OCI-LY7 (cell line): ENCODE results near the gene TSSK6. TPM values are rescaled to one million over a fixed set of nuclear protein-coding genes. Genes with fewer than 3 reads are reported as not detected.

Experiments used
- BruUV-seq: library from RNA; stranded (reverse); fragments of 400-500 nt; replicated peaks from 2 replicates; lab custom pipeline; 2021; lab: Mats Ljungman, UMichigan
- CTCF ChIA-PET: fragments of 300-600 bp; sonication (Branson Sonifier 250); formaldehyde crosslinking; loops from one replicate; lab custom pipeline; 2022; ENCODE audit warnings: antibody characterized with exemption; ENCODE audit not compliant: unreplicated experiment; lab: Charles Lee
- POLR2A ChIA-PET: fragments of 300-600 bp; sonication (Branson Sonifier 250); formaldehyde crosslinking; loops from one replicate; lab custom pipeline; 2022; ENCODE audit warnings: antibody characterized with exemption; lab: Charles Lee
- DNase-seq: peaks from one replicate; pipeline ENCODE4 v3.0.0-alpha.2; 2015; ENCODE audit warnings: low spot score
- H2AFZ ChIP-seq: fragments of 200-600 bp; sonication (generic), shearing (Covaris generic); 2 replicates; pipeline ENCODE4 v1.6.1; 2014; ENCODE audit warnings: mild to moderate bottlenecking, antibody characterized with exemption, low read length, moderate library complexity
- H3K27ac ChIP-seq: fragments of 200-600 bp; sonication (generic); 2 replicates; pipeline ENCODE4 v1.5.1; 2014; ENCODE audit warnings: mixed run types, low read depth, mild to moderate bottlenecking, moderate library complexity, low read length, inconsistent platforms; ENCODE audit not compliant: poor library complexity, severe bottlenecking
- H3K36me3 ChIP-seq: fragments of 200-600 bp; sonication (generic); 2 replicates; pipeline ENCODE4 v1.6.1; 2014; ENCODE audit warnings: mild to moderate bottlenecking, antibody characterized with exemption, low read length, moderate library complexity, mixed read lengths; ENCODE audit not compliant: insufficient read depth
- H3K4me1 ChIP-seq: fragments of 200-600 bp; sonication (generic); 2 replicates; pipeline ENCODE4 v1.5.1; 2014; ENCODE audit warnings: mild to moderate bottlenecking, low read length; ENCODE audit not compliant: insufficient read depth, poor library complexity, severe bottlenecking
- H3K4me2 ChIP-seq: fragments of 200-600 bp; sonication (generic); 2 replicates; pipeline ENCODE4 v1.6.1; 2014; ENCODE audit warnings: mild to moderate bottlenecking, low read length
- H3K4me3 ChIP-seq: fragments of 200-600 bp; sonication (generic); 2 replicates; pipeline ENCODE4 v1.5.1; 2014; ENCODE audit warnings: mild to moderate bottlenecking, low read depth, low read length; ENCODE audit not compliant: poor library complexity, severe bottlenecking
- H3K79me2 ChIP-seq: fragments of 200-600 bp; sonication (generic); 2 replicates; pipeline ENCODE4 v1.6.1; 2016; ENCODE audit warnings: low read depth, mild to moderate bottlenecking, low read length, moderate library complexity, mixed read lengths; ENCODE audit not compliant: insufficient read depth
- H3K9me2 ChIP-seq: fragments of 200-600 bp; sonication (generic); 2 replicates; pipeline ENCODE4 v1.6.1; 2016; ENCODE audit warnings: mild to moderate bottlenecking, low read length, mixed read lengths; ENCODE audit not compliant: insufficient read depth
- H3K9me3 ChIP-seq: fragments of 200-600 bp; sonication (generic); 2 replicates; pipeline ENCODE4 v1.6.1; 2014; ENCODE audit warnings: mild to moderate bottlenecking, mixed run types, low read length, mixed read lengths
- H4K20me1 ChIP-seq: fragments of 200-600 bp; sonication (generic); 2 replicates; pipeline ENCODE4 v1.6.1; 2014; ENCODE audit warnings: mild to moderate bottlenecking, antibody characterized with exemption, low read length, moderate library complexity, mixed read lengths; ENCODE audit not compliant: insufficient read depth
- EZH2phosphoT487 ChIP-seq: fragments of 200-600 bp; sonication (generic); IDR thresholded peaks from 2 replicates; pipeline ENCODE4 v1.6.1; 2018; ENCODE audit warnings: low read depth, borderline replicate concordance, mild to moderate bottlenecking, mixed run types, antibody characterized with exemption, low read length, moderate library complexity, mixed read lengths
- intact Hi-C: fragments of 100-400 bp; cut with micrococcal nuclease; formaldehyde crosslinking; loops from one replicate; pipeline ENCODE4 v1.10.0; 2022; ENCODE audit not compliant: unreplicated experiment
- total RNA-seq, 2 experiments: library from RNA; depleted of rRNA in 1 of 2; stranded (reverse); fragments of >200 nt in 1 of 2; shearing (Covaris generic) in 1 of 2; gene quantifications; 2 replicates each; pipeline ENCODE4 v1.2.3, GENCODE V29; 2014 to 2022
- TF ChIP-seq, protein P1 (sequence below): fragments of 200-600 bp; sonication (generic); conservative IDR thresholded peaks from 2 replicates; pipeline ENCODE4 v1.5.1; 2014; ENCODE audit warnings: mild to moderate bottlenecking, antibody characterized with exemption, low read length, moderate library complexity, mixed read lengths

The TSSK6 gene
- total RNA-seq, 2 experiments from 2014 or later = 6.4 to 10.5 TPM

DNA sequence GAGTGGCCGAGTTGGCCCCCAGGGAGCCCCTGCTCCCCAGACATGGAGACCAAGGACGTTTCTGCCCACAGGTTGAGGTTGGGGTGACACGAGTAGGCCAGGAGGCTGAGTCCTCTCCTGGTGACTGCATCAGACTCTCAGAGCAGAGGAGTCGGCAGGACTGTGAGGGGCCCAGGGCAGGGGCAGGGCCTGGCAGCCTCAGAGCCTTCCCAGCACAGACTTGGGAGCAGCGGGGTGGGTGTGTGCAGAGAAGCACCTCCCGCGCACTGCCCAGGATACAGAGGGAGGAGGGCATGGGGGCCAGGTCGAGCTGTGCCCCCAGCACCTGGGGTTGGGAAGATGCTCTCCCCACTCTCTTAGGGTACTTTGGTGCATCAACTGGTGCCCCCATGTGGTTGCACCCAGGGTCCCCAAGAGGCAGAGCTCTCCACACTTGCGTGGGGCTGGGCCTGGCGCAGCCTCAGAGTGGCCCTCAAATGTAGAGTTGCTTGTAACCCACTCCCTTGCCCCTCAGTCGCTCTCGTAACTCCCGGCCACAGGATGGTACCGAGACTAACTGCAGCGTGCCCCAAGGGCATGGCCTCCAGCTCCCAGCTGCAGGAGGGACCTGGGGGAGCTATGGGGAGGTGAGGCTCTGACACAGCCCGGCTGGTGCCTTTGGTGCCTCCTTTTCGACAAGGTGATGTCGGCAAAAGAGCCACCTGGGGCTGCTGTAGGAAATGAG, 15.9 kb downstream of the TSSK6 start:
- Histone ChIP-seq H3K9me2 (no peaks in the 10 kb centered on the region), H3K4me3 (no peak overlapping the region), H3K4me1 (no peaks in the 10 kb centered on the region), H3K79me2 (no peaks in the 10 kb centered on the region), H3K27ac (no peak overlapping the region), H2AFZ (no peak overlapping the region), H3K9me3 (no peaks in the 10 kb centered on the region), H4K20me1 (no peaks in the 10 kb centered on the region), H3K4me2 (no peak overlapping the region), H3K36me3 (peaks cover 97% of the 10 kb centered on the region)
- DNase-seq = no peak
- ChIA-PET POLR2A (no interaction called here), CTCF (no interaction called here)
- intact Hi-C loops = no loop called here
- BruUV-seq = no TSS peak
- TF ChIP-seq, protein P1, sequence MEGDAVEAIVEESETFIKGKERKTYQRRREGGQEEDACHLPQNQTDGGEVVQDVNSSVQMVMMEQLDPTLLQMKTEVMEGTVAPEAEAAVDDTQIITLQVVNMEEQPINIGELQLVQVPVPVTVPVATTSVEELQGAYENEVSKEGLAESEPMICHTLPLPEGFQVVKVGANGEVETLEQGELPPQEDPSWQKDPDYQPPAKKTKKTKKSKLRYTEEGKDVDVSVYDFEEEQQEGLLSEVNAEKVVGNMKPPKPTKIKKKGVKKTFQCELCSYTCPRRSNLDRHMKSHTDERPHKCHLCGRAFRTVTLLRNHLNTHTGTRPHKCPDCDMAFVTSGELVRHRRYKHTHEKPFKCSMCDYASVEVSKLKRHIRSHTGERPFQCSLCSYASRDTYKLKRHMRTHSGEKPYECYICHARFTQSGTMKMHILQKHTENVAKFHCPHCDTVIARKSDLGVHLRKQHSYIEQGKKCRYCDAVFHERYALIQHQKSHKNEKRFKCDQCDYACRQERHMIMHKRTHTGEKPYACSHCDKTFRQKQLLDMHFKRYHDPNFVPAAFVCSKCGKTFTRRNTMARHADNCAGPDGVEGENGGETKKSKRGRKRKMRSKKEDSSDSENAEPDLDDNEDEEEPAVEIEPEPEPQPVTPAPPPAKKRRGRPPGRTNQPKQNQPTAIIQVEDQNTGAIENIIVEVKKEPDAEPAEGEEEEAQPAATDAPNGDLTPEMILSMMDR = 0 out of 2 replicates have a peak, but pooled peaks have one; percentile 15
- no peak for TF ChIP-seq EZH2phosphoT487

DNA sequence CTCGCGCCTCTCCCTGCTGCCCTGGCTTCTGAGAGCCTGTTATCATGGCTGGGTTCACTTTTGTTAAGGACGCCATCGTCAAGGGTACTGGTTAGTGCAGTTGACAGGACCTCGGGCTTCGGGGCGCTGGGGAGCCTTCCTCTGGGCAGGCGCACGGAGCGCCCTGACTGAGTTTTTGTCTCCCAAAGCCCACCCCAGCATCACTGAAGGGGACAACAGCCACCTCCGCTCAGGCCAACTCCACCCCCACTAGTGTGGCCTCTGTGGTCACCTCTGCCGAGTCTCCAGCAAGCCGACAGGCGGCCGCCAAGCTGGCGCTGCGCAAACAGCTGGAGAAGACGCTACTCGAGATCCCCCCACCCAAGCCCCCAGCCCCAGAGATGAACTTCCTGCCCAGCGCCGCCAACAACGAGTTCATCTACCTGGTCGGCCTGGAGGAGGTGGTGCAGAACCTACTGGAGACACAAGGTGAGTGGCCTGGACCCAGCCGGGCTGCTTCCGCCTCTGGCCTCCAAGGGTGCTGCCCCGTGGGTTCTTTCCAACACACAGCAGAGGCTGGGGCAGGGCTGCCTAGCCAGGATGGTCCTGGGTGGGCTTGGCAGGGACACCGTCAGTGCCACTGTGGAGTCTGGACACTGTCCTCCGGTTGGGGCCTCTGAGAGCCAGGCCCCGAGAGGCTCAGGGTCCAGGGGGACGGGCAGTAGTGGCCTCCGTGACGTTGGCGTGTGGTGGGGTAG, 16.9 kb downstream of the TSSK6 start:
- Histone ChIP-seq H3K4me1 (no peaks in the 10 kb centered on the region), H3K4me3 (no peak overlapping the region), H4K20me1 (no peaks in the 10 kb centered on the region), H2AFZ (no peak overlapping the region), H3K9me2 (no peaks in the 10 kb centered on the region), H3K79me2 (no peaks in the 10 kb centered on the region), H3K9me3 (no peaks in the 10 kb centered on the region), H3K36me3 (peaks cover 96% of the 10 kb centered on the region), H3K27ac (no peak overlapping the region), H3K4me2 (no peak overlapping the region)
- no TSS peak for BruUV-seq
- TF ChIP-seq, protein P1 = no peak
- TF ChIP-seq EZH2phosphoT487 = no peak
- intact Hi-C loops = no loop called here
- no peak for DNase-seq
- CTCF ChIA-PET = no interaction called here
- POLR2A ChIA-PET = no interaction called here
